GM12892 (cell line): ENCODE data around the gene TM9SF4.

Experiments used
- DNase-seq: peaks from one replicate; pipeline ENCODE4 v3.0.0; 2011; ENCODE audit not compliant: insufficient read length
- FAIRE-seq: peaks from 2 replicates; lab custom pipeline; 2011; peaks lifted over from hg19 to GRCh38; lab: Jason Lieb, UNC
- POLR2A ChIP-seq: IDR thresholded peaks from 2 replicates; pipeline ENCODE4 v1.6.1; 2011; ENCODE audit warnings: low read depth, low read length, control low read depth
- POLR2AphosphoS5 ChIP-seq: IDR thresholded peaks from 2 replicates; pipeline ENCODE4 v1.6.1; 2011; ENCODE audit warnings: low read depth, low read length, control low read depth
- TAF1 ChIP-seq: IDR thresholded peaks from 2 replicates; pipeline ENCODE4 v1.6.1; 2011; ENCODE audit warnings: low read depth, mild to moderate bottlenecking, control low read depth, low read length, borderline replicate concordance

The TM9SF4 gene

GRCh38 chr20:32208499-32209154, 99.1 kb downstream of the TM9SF4 start:
- no peak for FAIRE-seq
- no peak for TF ChIP-seq POLR2A
- no peak for TF ChIP-seq POLR2AphosphoS5
- TF ChIP-seq TAF1: no peak
- no peak for DNase-seq

- DNase-seq: no peak
- TF ChIP-seq POLR2AphosphoS5 (no peak), POLR2A (no peak), TAF1 (no peak)
- FAIRE-seq: no peak
These were observed 100.5 kb downstream of the TM9SF4 start for GRCh38 chr20:32209850-32210605.

- no peak for FAIRE-seq
- TF ChIP-seq TAF1 (no peak), POLR2AphosphoS5 (no peak), POLR2A (no peak)
- DNase-seq: no peak
These were observed 104.4 kb downstream of the TM9SF4 start for GRCh38 chr20:32213870-32214269.

- no peak for FAIRE-seq
These were observed 105.6 kb downstream of the TM9SF4 start for GRCh38 chr20:32215147-32215546.

DNA sequence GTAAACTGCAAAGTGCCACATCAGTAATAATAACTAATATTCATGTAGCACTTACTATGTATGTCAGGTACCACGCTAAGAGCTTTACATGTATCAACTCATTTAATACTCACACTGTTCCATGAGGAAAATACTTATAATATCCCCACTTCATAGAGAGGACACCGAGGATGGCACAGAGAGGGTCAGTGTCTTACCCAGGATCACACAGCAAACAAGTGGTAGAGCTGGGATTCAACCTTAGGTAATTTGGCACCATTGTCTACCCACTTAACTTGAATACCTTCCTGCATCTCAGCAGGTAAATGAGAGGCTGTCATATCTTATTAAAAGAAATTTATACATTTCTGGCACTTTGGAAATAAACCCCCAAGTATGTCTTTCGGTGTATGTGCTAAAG, 106.2 kb downstream of the TM9SF4 start:
- TF ChIP-seq POLR2A: no peak
- no peak for TF ChIP-seq TAF1
- TF ChIP-seq POLR2AphosphoS5: no peak
- FAIRE-seq (no peak), DNase-seq (no peak)

More at GRCh38 chr20:32215147-32215546, 105.6 kb downstream of the TM9SF4 start:
- TF ChIP-seq POLR2A (no peak), POLR2AphosphoS5 (no peak), TAF1 (no peak)
- DNase-seq: no peak

GRCh38 chr20:32216179-32217142, 106.9 kb downstream of the TM9SF4 start:
- DNase-seq (no peak), FAIRE-seq (no peak)
- TF ChIP-seq POLR2AphosphoS5: no peak
